Bronchial epithelial cell (primary cell): Measurements from ENCODE around the gene ANO1. TPM values are rescaled to one million over a fixed set of nuclear protein-coding genes. Genes with fewer than 3 reads are reported as not detected.

Experiments
- DNase-seq: peaks from one replicate; pipeline ENCODE4 v3.0.0-alpha.2; 2010; ENCODE audit warnings: low read depth
- FAIRE-seq: peaks from 2 replicates; lab custom pipeline; 2011; peaks lifted over from hg19 to GRCh38; lab: Jason Lieb, UNC
- H3K27me3 ChIP-seq: 2 replicates; pipeline ENCODE4 v1.5.1; 2011; ENCODE audit warnings: low read length; ENCODE audit not compliant: control insufficient read depth, insufficient read depth
- H3K36me3 ChIP-seq: 2 replicates; pipeline ENCODE4 v1.5.1; 2011; ENCODE audit warnings: low read length; ENCODE audit not compliant: control insufficient read depth, insufficient read depth
- H3K4me3 ChIP-seq: 2 replicates; pipeline ENCODE4 v1.5.1; 2011; ENCODE audit warnings: mild to moderate bottlenecking, low read depth, low read length, control low read depth
- CTCF ChIP-seq: IDR thresholded peaks from 2 replicates; pipeline ENCODE4 v1.5.1; 2011; ENCODE audit warnings: mild to moderate bottlenecking, moderate library complexity, low read length, control low read depth, inconsistent platforms; ENCODE audit not compliant: insufficient read depth, severe bottlenecking
- total RNA-seq: library from RNA; depleted of rRNA; stranded (reverse); fragments of >200 nt; gene quantifications from 2 replicates; pipeline ENCODE4 v1.2.1, GENCODE V29; 2014

The ANO1 gene
- total RNA-seq, 1 donor from 2014 or later = 1.3 TPM

DNA sequence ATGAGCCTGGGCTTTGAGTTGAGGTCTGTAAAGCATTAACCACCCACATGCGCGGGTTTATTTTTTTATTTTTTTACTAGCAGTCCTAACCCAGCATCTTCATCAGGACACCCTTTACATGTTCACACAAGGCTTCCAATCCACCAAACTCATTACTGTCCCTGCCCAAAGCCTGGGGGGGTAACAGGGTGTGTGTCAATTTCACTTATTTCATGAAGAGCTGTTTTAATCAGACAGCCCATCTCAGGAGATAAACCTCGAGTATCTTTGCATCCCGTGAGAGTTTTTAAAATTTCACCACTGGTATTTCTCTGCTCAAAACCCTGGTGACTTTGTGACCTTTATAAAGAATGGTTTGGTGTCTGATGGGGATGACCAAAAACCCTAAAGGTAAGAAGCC, 45.6 kb downstream of the ANO1 start:
- no peak for TF ChIP-seq CTCF
- FAIRE-seq (no peak), DNase-seq (no peak)
- Histone ChIP-seq H3K36me3 (no peaks in the 10 kb centered on the region), H3K4me3 (no peak overlapping the region), H3K27me3 (no peaks in the 10 kb centered on the region)

- Histone ChIP-seq H3K27me3 (no peaks in the 10 kb centered on the region), H3K36me3 (no peaks in the 10 kb centered on the region), H3K4me3 (no peak overlapping the region)
- DNase-seq (peak; percentile 12), FAIRE-seq (no peak)
- no peak for TF ChIP-seq CTCF
Measured at GRCh38 chr11:70124321-70125000, 46.3 kb downstream of the ANO1 start.

DNA sequence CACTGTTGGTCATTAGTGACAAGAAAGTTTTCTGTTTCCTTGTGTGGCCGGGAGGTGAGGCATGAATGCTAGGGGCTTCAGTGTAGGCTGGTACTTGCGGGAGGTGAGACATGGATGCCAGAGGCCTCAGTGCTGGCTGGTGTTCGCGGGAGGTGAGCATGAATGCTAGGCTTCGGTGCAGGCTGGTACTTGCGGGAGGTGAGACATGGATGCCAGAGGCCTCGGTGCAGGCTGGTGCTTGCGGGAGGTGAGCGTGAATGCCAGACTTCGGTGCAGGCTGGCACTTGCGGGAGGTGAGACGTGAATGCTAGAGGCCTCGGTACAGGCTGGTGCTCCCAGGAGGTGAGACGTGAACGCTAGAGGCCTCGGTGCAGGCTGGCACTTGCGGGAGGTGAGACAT, 48.4 kb downstream of the ANO1 start:
- Histone ChIP-seq H3K36me3 (no peaks in the 10 kb centered on the region), H3K27me3 (no peaks in the 10 kb centered on the region), H3K4me3 (no peak overlapping the region)
- no peak for TF ChIP-seq CTCF
- peak; percentile 30 for DNase-seq
- peak; percentile 99 for FAIRE-seq

DNA sequence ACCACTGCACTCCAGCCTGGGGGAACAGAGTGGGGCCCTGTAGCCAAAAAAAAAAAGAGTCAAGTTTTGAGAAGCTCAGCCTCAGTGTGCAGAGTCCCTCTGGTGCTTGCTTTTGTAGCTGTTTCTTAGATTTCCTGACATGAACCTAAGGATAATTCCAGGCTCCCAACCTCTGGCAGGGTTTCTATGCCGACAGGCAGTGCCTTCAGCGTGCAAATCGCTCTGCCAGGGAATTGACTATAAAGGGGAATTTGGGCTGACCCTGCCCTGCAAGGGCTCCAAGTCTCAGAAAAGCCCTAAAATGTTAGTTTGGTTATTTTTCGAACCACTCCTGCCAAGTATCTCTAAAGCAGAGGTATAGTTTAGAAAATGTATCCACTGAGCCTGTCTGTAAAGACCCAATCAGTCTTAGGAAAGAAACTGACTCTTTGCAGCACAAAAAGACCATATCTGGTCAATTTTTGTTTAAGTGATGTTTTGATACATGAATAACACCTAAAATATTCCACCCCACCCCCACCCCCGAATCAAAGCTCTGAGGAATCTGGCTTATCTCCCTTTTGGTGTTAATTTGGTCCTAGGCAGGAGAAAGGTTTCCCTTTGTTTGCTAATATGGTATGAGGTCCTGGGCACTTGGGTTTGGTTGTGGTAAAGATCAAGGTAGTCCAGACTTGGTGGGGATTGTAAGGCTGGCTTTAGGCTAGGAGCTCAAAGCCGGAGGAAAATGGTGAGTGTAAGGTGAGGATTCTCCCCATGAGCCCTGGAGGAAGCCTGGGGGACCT, 49.7 kb downstream of the ANO1 start:
- Histone ChIP-seq H3K27me3 (peaks cover 2% of the 10 kb centered on the region), H3K36me3 (no peaks in the 10 kb centered on the region), H3K4me3 (no peak overlapping the region)
- TF ChIP-seq CTCF = no peak
- DNase-seq = no peak
- FAIRE-seq = no peak

DNA sequence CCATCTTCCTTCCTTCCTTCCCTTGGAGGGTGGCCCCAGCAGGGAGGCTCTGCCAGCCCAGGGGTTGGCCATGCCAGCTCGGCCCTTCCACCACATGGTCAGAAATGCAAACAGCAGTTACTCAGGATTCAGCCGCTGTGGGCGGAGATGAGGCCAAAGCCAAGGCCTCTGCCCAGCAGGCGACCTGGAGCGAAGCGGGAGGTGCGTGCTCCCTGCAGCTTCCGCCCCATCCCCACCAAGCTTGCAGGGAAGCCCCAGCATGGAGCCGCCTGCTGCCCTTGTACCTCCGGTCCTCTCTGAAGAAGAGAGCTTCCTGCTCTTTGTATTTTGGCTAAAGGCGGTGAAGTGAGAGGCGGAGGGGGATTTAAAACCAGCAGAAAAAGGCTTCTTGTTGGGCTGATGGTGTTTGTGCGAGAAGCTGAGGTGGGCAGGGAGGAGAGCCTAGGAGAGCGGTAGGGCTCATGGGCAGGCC, 50.4 kb downstream of the ANO1 start:
- H3K27me3 ChIP-seq = peaks cover 2% of the 10 kb centered on the region
- FAIRE-seq (no peak), DNase-seq (no peak)
- H3K4me3 ChIP-seq = no peak overlapping the region
- no peak for TF ChIP-seq CTCF
- H3K36me3 ChIP-seq = no peaks in the 10 kb centered on the region
